H7 (cell line): ENCODE measurements around the gene LRCOL1. TPM values are rescaled to one million over a fixed set of nuclear protein-coding genes. Genes with fewer than 3 reads are reported as not detected.

Experiments
- DNase-seq: peaks from one replicate; pipeline ENCODE4 v3.0.0; 2012
- H3K27me3 ChIP-seq: 2 replicates; pipeline ENCODE4 v1.6.0; 2011; ENCODE audit warnings: mild to moderate bottlenecking, low read length; ENCODE audit not compliant: control insufficient read depth, insufficient read depth
- H3K36me3 ChIP-seq: replicated peaks from 2 replicates; pipeline ENCODE4 v1.5.1; 2011; ENCODE audit warnings: low read length; ENCODE audit not compliant: control insufficient read depth, insufficient read depth
- H3K4me3 ChIP-seq: 2 replicates; pipeline ENCODE4 v1.5.1; 2011; ENCODE audit warnings: low read depth, mild to moderate bottlenecking, control low read depth, low read length, moderate library complexity; ENCODE audit not compliant: insufficient read depth
- total RNA-seq: library from RNA; depleted of rRNA; stranded (reverse); fragments of >200 nt; shearing (Covaris generic); gene quantifications from 2 replicates; pipeline ENCODE4 v1.2.3, GENCODE V29; 2014; rRNA removed

The LRCOL1 gene
- not detected in 2 replicates for total RNA-seq

- H3K4me3 ChIP-seq, result no peak within 1 kb of the TSS
- no peaks in the 10 kb centered on the region for H3K36me3 ChIP-seq
- H3K27me3 ChIP-seq, result peaks cover 16% of the 10 kb centered on the region
- DNase-seq, result peak; percentile 56
Measured at GRCh38 chr12:132610051-132610759, at the start of gene LRCOL1. Gene LRCOL1 (minus strand): TSS chr12:132610582. CDS start chr12:132606251, 4,331 bp downstream.

GRCh38 chr12:132660052-132660451 lies 49.7 kb upstream of the LRCOL1 start:
- Histone ChIP-seq H3K27me3 (no peaks in the 10 kb centered on the region), H3K36me3 (peaks cover 74% of the 10 kb centered on the region), H3K4me3 (no peak overlapping the region)
- no peak for DNase-seq

GRCh38 chr12:132659146-132659545 lies 48.8 kb upstream of the LRCOL1 start:
- peaks cover 67% of the 10 kb centered on the region for H3K36me3 ChIP-seq
- H3K4me3 ChIP-seq, result no peak overlapping the region
- H3K27me3 ChIP-seq, result no peaks in the 10 kb centered on the region
- DNase-seq, result no peak

- no peak for DNase-seq
- no peaks in the 10 kb centered on the region for H3K27me3 ChIP-seq
- peaks cover 64% of the 10 kb centered on the region for H3K36me3 ChIP-seq
- H3K4me3 ChIP-seq, result no peak overlapping the region
Measured at GRCh38 chr12:132658149-132658894, 47.9 kb upstream of the LRCOL1 start.

- Histone ChIP-seq H3K4me3 (no peak overlapping the region), H3K36me3 (peaks cover 57% of the 10 kb centered on the region), H3K27me3 (no peaks in the 10 kb centered on the region)
- DNase-seq, result no peak
Measured at GRCh38 chr12:132657004-132657727, 46.8 kb upstream of the LRCOL1 start.

GRCh38 chr12:132653567-132654290 lies 43.3 kb upstream of the LRCOL1 start:
- no peak overlapping the region for H3K4me3 ChIP-seq
- H3K27me3 ChIP-seq, result no peaks in the 10 kb centered on the region
- DNase-seq, result no peak
- peaks cover 40% of the 10 kb centered on the region for H3K36me3 ChIP-seq

GRCh38 chr12:132651444-132652100 lies 41.2 kb upstream of the LRCOL1 start:
- Histone ChIP-seq H3K27me3 (no peaks in the 10 kb centered on the region), H3K36me3 (peaks cover 29% of the 10 kb centered on the region), H3K4me3 (no peak overlapping the region)
- DNase-seq, result no peak

- Histone ChIP-seq H3K27me3 (no peaks in the 10 kb centered on the region), H3K36me3 (peaks cover 35% of the 10 kb centered on the region), H3K4me3 (no peak overlapping the region)
- DNase-seq, result no peak
Measured at GRCh38 chr12:132649226-132649945, 39.0 kb upstream of the LRCOL1 start.

GRCh38 chr12:132648616-132649225 lies 38.3 kb upstream of the LRCOL1 start:
- no peaks in the 10 kb centered on the region for H3K27me3 ChIP-seq
- H3K36me3 ChIP-seq, result peaks cover 35% of the 10 kb centered on the region
- no peak for DNase-seq

GRCh38 chr12:132647858-132648257 lies 37.5 kb upstream of the LRCOL1 start:
- H3K4me3 ChIP-seq, result no peak overlapping the region
- no peaks in the 10 kb centered on the region for H3K27me3 ChIP-seq
- DNase-seq, result no peak
- H3K36me3 ChIP-seq, result peaks cover 36% of the 10 kb centered on the region

More at GRCh38 chr12:132648616-132649225, 38.3 kb upstream of the LRCOL1 start:
- no peak overlapping the region for H3K4me3 ChIP-seq

GRCh38 chr12:132646850-132647249 lies 36.5 kb upstream of the LRCOL1 start:
- DNase-seq, result no peak
- Histone ChIP-seq H3K36me3 (peaks cover 42% of the 10 kb centered on the region), H3K27me3 (no peaks in the 10 kb centered on the region), H3K4me3 (no peak overlapping the region)

- no peaks in the 10 kb centered on the region for H3K27me3 ChIP-seq
- H3K4me3 ChIP-seq, result no peak overlapping the region
- DNase-seq, result no peak
- peaks cover 48% of the 10 kb centered on the region for H3K36me3 ChIP-seq
Measured at GRCh38 chr12:132642846-132643835, 32.8 kb upstream of the LRCOL1 start.
